NB4 (cell line): ENCODE measurements around the gene FAM111A.

Source experiments
- DNase-seq: peaks from one replicate; pipeline ENCODE4 v3.0.0; 2010; ENCODE audit warnings: low read depth
- H3K4me3 ChIP-seq: one replicate; pipeline ENCODE4 v1.5.1; 2011; ENCODE audit warnings: mild to moderate bottlenecking, low read depth, low read length, moderate library complexity
- MAX ChIP-seq: IDR thresholded peaks from 2 replicates; pipeline ENCODE4 v1.6.1; 2011; ENCODE audit warnings: low read depth, low read length
- MYC ChIP-seq: IDR thresholded peaks from 2 replicates; pipeline ENCODE4 v1.6.1; 2011; ENCODE audit warnings: low read depth, low read length
- POLR2A ChIP-seq: IDR thresholded peaks from 2 replicates; pipeline ENCODE4 v1.6.1; 2011; ENCODE audit warnings: mild to moderate bottlenecking; ENCODE audit not compliant: insufficient read length; ENCODE audit errors: extremely low read depth
- TF ChIP-seq, protein P1 (sequence below): IDR thresholded peaks from one replicate; pipeline ENCODE4 v1.5.1; 2012; ENCODE audit warnings: low read depth, low read length

The FAM111A gene

DNA sequence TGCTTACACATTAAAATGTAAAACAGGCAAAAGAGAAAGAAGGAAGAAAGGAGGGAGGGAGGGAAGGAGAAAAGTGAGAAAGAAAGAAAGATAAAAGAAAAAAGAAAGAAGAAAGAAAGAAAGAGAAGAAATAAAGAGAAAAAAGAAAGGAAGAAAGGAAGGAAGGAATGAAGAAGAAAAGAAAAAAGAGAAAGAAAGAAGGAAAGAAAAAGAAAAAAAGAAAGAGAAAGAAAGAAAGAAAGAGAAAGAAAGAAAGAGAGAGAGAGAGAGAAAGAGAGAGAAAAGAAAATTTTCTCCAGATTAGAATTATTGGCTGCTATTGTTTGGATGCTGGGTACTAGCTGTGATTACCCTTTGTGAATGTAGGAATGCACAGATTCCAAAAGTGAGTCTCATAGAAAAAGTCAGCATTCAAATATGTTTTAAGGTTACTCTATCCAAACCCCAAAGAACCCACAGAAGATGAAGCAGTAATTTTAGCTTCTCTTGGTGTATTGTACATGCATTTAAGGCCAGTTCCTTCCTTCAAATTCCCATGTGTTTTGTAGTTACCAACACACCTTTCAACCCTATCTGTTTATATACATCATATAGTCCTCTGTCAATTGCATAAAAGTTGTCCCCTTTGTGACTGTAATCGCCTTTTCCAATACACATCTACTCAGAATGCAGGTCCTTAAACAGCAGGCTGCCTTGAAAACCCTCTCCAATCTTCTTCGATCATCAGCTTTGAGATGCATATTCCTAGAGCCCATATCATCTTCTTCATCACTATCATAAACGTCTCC lies 789 bp upstream of the FAM111A start:
- no peak for DNase-seq

DNA sequence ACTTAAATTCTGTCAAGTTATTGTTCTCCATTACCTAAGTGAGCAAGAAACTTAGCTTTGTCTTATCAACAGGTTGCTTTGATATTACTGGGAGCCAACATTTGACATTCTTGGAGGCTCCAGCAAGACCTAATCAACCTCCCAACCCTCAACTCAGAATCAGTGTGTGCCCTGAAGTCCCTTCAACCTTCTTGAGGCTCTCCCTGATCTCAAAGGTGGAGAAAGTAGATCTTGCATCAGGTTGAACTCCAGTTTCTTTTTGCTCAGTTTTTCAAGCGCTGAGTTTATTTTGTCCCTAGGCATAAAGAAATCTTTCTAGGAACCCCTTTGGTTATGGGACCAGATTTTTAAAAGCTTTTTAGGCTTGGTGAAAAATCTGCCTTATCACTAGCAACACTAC lies 1.4 kb downstream of the FAM111A start:
- peak overlapping the region; percentile 87 for H3K4me3 ChIP-seq
- TF ChIP-seq POLR2A: no peak
- no peak for TF ChIP-seq MAX
- TF ChIP-seq, protein P1, sequence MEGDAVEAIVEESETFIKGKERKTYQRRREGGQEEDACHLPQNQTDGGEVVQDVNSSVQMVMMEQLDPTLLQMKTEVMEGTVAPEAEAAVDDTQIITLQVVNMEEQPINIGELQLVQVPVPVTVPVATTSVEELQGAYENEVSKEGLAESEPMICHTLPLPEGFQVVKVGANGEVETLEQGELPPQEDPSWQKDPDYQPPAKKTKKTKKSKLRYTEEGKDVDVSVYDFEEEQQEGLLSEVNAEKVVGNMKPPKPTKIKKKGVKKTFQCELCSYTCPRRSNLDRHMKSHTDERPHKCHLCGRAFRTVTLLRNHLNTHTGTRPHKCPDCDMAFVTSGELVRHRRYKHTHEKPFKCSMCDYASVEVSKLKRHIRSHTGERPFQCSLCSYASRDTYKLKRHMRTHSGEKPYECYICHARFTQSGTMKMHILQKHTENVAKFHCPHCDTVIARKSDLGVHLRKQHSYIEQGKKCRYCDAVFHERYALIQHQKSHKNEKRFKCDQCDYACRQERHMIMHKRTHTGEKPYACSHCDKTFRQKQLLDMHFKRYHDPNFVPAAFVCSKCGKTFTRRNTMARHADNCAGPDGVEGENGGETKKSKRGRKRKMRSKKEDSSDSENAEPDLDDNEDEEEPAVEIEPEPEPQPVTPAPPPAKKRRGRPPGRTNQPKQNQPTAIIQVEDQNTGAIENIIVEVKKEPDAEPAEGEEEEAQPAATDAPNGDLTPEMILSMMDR: no peak
- no peak for TF ChIP-seq MYC
- peak; percentile 30 for DNase-seq

More for the DNA sequence above, 789 bp upstream of the FAM111A start:
- H3K4me3 ChIP-seq: peak overlapping the region; percentile 87
- no peak for TF ChIP-seq MYC
- TF ChIP-seq POLR2A: no peak
- TF ChIP-seq MAX: no peak
- TF ChIP-seq, protein P1: no peak

GRCh38 chr11:59144579-59145345 lies 2.1 kb downstream of the FAM111A start:
- H3K4me3 ChIP-seq: peak overlapping the region; percentile 87
- TF ChIP-seq, protein P1: no peak
- TF ChIP-seq MAX (peak; percentile 84), MYC (no peak), POLR2A (peak; percentile 42)
- DNase-seq: peak; percentile 94

- DNase-seq: peak; percentile 86
- H3K4me3 ChIP-seq: peak overlapping the region; percentile 87
- TF ChIP-seq, protein P1: no peak
- TF ChIP-seq MAX (peak; percentile 41), MYC (peak; percentile 48; the same call in 1 of the 2 replicates), POLR2A (no peak)
Observed at GRCh38 chr11:59145534-59145933, 2.9 kb downstream of the FAM111A start.

GRCh38 chr11:59151761-59152160 lies 9.1 kb downstream of the FAM111A start:
- DNase-seq: no peak
- no peak overlapping the region for H3K4me3 ChIP-seq
- TF ChIP-seq, protein P1: no peak
- TF ChIP-seq POLR2A (no peak), MYC (no peak)
